AG09309 (cell line): Measurements from ENCODE around the gene SLC5A10.
"Not testable (repeated sequence)": the region's sequence is repeated elsewhere in the genome, so short reads cannot be mapped to it uniquely, and the experiment has no call there.

Source experiments
- DNase-seq: peaks from one replicate; pipeline ENCODE4 v3.0.0-alpha.2; 2010; ENCODE audit warnings: low read depth
- H3K4me3 ChIP-seq: 2 replicates; pipeline ENCODE4 v1.5.1; 2011; ENCODE audit warnings: mild to moderate bottlenecking, low read depth, low read length, moderate library complexity; ENCODE audit not compliant: control insufficient read depth
- TF ChIP-seq, protein P1 (sequence below): IDR thresholded peaks from 2 replicates; pipeline ENCODE4 v1.5.1; 2011; ENCODE audit warnings: mild to moderate bottlenecking, low read depth, low read length, inconsistent platforms; ENCODE audit not compliant: insufficient read depth, control insufficient read depth; ENCODE audit errors: missing control alignments

SLC5A10 gene

DNA sequence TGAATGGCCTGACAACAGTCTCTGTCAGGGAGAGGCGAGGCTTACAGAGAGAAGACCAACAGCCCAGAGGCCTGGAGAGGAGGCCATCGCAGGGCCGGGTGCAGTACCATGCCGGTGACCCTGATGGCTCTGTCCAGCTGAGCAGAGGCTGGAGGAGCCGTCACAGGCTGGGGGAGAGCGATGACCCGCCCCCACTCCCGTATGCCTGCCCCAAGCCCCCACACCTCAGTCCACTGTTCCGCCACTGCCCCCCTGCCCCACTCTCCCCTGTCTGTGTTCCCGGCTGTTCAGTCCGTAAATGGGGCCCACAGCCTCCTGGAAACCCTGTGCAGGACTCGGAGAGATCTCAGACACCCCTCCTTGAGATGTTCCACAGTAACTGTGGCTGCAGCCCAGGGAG is 65.4 kb downstream of the SLC5A10 start:
- TF ChIP-seq, protein P1, sequence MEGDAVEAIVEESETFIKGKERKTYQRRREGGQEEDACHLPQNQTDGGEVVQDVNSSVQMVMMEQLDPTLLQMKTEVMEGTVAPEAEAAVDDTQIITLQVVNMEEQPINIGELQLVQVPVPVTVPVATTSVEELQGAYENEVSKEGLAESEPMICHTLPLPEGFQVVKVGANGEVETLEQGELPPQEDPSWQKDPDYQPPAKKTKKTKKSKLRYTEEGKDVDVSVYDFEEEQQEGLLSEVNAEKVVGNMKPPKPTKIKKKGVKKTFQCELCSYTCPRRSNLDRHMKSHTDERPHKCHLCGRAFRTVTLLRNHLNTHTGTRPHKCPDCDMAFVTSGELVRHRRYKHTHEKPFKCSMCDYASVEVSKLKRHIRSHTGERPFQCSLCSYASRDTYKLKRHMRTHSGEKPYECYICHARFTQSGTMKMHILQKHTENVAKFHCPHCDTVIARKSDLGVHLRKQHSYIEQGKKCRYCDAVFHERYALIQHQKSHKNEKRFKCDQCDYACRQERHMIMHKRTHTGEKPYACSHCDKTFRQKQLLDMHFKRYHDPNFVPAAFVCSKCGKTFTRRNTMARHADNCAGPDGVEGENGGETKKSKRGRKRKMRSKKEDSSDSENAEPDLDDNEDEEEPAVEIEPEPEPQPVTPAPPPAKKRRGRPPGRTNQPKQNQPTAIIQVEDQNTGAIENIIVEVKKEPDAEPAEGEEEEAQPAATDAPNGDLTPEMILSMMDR = no peak
- no peak overlapping the region for H3K4me3 ChIP-seq
- no peak for DNase-seq

DNA sequence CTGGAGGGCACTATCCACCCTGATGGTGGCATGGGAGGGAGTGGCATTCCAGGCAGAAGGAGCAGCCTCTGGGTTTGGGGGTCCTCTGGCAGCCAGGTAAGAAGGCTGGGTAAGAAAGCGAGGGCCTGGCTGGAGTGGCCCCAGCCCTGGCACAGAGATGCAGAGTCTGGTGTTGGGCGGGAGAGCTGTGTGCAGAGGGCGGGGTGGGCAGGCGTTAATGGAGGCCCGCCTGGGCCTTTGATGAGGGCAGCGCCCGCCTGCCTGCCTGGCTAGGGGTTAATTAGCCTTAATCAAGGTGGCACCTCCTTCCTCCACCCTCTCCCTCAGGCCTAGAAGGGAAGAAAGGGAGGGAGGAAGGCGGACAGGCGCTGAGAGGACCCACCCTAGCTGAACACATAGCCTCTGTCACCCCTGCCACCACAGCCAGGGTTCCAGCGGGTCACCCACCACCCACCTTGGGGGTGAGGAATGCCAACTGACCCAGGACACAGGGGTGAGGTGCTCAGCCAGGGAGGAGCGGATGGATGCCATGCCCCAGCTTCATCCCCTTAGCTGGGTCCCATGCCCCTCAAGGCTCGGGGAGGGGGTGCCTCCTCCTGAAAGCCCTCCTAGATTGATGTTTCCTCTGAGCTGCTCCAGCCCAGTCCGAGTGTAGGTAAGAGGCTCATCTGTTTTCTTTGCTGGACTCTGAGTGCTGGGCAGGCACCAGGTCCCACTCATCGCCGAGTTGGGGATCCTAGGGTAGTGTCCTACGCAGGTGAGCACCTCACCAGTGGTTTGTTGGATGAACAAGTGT is 66.0 kb downstream of the SLC5A10 start:
- no peak for DNase-seq
- TF ChIP-seq, protein P1 = no peak
- H3K4me3 ChIP-seq = no peak overlapping the region

DNA sequence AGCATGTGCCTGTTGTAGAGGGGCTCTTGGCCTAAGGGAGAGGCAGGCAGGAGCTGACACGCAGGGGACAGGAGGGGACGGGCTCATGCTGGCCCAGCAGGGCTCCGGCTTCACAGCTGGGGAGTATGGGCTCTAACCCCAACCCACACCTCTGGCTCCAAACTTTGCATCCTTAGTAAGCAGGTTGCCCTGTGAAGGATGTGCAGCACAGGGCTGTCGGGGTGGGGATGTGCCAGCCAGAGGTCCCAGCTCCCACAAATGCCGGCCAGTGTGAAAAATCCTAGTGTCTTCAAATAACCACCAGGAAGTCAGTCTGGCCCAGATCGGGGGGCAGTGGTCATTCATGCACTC is 66.6 kb downstream of the SLC5A10 start:
- no peak for DNase-seq
- H3K4me3 ChIP-seq = no peak overlapping the region
- TF ChIP-seq, protein P1 = no peak

DNA sequence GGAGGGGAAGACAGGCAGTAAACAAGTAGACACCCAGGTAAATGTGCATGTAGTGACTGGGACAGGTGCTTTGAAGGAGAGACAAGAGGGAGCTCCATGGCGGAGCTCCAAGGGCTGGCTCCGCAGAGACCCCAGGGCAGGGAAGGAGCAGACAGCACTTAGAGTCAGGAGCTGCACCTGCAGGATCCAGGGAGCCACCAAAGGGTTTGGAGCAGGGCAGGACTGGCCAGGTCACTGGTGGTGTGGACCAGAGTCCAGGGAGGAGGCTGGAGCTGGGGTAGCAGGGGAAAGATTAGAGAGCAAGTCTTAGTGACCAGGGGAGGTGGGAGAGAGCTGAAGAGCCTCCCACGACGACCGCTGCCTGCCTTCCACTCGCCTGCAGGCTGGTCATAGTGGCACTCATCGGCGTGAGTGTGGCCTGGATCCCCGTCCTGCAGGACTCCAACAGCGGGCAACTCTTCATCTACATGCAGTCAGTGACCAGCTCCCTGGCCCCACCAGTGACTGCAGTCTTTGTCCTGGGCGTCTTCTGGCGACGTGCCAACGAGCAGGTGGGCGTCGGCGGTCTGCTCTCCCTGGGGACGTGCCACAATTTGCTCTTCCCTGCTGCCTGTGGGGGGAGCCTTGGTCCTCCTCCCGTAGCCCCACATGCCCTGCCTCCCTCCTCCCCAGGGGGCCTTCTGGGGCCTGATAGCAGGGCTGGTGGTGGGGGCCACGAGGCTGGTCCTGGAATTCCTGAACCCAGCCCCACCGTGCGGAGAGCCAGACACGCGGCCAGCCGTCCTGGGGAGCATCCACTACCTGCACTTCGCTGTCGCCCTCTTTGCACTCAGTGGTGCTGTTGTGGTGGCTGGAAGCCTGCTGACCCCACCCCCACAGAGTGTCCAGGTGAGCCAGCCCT is 67.3 kb downstream of the SLC5A10 start:
- no peak for DNase-seq
- TF ChIP-seq, protein P1 = no peak
- H3K4me3 ChIP-seq = no peak overlapping the region

DNA sequence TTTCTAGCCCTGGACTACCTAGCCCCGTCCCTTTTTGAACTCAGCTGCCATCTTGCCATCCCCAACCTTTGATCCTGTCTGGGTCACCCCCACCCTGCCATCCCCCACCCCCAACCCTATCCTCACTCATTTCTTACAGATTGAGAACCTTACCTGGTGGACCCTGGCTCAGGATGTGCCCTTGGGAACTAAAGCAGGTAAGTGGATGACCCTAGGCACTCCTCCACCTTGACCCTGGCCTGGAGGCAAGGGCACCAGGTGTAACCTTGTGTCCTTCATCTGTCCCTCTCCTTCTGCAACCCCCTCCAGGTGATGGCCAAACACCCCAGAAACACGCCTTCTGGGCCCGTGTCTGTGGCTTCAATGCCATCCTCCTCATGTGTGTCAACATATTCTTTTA is 68.1 kb downstream of the SLC5A10 start:
- DNase-seq = no peak
- TF ChIP-seq, protein P1 = no peak
- no peak overlapping the region for H3K4me3 ChIP-seq

DNA sequence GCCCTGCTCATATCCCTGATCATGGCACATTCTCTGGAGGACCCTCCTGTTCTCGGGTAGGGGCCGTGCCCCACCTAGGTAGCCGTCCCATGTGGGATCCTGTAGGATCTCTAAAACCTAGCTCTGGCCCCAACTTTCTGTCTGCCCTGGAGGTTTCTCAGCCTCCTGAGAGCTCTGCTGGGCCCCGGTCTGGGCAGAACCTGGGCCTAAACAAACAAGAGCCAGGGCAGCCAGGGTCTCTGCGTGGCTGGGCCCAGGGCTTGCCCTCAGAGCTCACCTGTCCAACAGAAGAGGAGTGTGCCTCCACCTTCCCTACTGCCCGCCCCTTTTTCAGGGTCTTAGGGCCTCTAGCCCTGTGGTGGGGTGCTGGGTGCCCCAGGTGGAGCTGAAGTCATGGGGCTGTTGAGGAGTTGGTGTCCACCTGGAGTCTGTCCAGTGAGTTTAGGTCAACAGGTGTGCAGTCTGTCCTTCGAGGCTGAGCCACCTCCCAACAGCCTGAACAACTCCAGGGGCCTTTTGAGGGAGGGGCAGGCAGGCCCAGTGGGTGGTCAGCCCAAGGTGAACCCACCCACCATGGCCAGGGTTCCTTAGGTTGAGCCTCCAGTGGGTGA is 69.2 kb downstream of the SLC5A10 start:
- not testable (repeated sequence) for DNase-seq, H3K4me3 ChIP-seq
